Mammary epithelial cell (primary cell): ENCODE results near the gene PLEKHA6.

ENCODE experiments used
- CTCF ChIP-seq, 2 donors: IDR thresholded peaks in 1 of 2; conservative IDR thresholded peaks in 1 of 2; 2 replicates each; pipeline ENCODE4 v1.5.1; 2011 to 2012; ENCODE audit warnings: inconsistent platforms in 2 of 2, low read length in 2 of 2, mild to moderate bottlenecking in 2 of 2, control low read depth in 1 of 2, low read depth in 1 of 2; ENCODE audit not compliant: insufficient read depth in 1 of 2; ENCODE audit errors: extremely low read depth in 1 of 2
- EZH2 ChIP-seq: IDR thresholded peaks from 2 replicates; pipeline ENCODE4 v1.6.1; 2012; ENCODE audit warnings: low read length, inconsistent platforms, borderline replicate concordance

- TF ChIP-seq CTCF (conservative IDR thresholded peaks at IDR 0.05 in 1 of 2, IDR thresholded peaks at IDR 0.05 in 1 of 2; ENCODE audit: extremely low read depth in 1 of 2, insufficient read depth in 1 of 2, low read depth in 1 of 2, low read length in 2 of 2) (no peak), EZH2 (no peak)
These were observed 94.1 kb downstream of the PLEKHA6 start for GRCh38 chr1:204265665-204266064.
